CD14-positive monocyte (primary cell): Measurements from ENCODE around the gene RPL3. TPM values are rescaled to one million over a fixed set of nuclear protein-coding genes. Genes with fewer than 3 reads are reported as not detected.
A peak's percentile ranks its signal among the peaks of the same experiment; 100 is the strongest.

Experiments used
- DNase-seq, 3 donors: peaks; one replicate each; pipeline ENCODE4 v3.0.0-alpha.2; 2011 to 2022
- H2AFZ ChIP-seq: 2 replicates; pipeline ENCODE4 v1.6.0; 2012; ENCODE audit warnings: mild to moderate bottlenecking, low read depth, low read length, inconsistent platforms; ENCODE audit not compliant: insufficient read depth, poor library complexity, severe bottlenecking
- H3K27ac ChIP-seq, 2 donors: 1 replicate in 1 of 2; 2 replicates in 1 of 2; pipeline ENCODE4 v1.5.1; 2012 to 2013; ENCODE audit warnings: low read length in 2 of 2, control low read depth in 1 of 2, inconsistent platforms in 1 of 2, low read depth in 1 of 2, mild to moderate bottlenecking in 1 of 2
- H3K27me3 ChIP-seq, 2 donors: one replicate each; pipeline versions ENCODE4 v1.6.0 to v1.6.1; 2011 to 2013; ENCODE audit warnings: low read length in 2 of 2; ENCODE audit not compliant: control insufficient read depth in 2 of 2, insufficient read depth in 2 of 2
- H3K36me3 ChIP-seq, 2 donors: replicated peaks in 1 of 2; 1 replicate in 1 of 2; 2 replicates in 1 of 2; pipeline versions ENCODE4 v1.5.1 to v1.6.1; 2012 to 2013; ENCODE audit warnings: low read length in 2 of 2, control low read depth in 1 of 2, inconsistent platforms in 1 of 2, mild to moderate bottlenecking in 1 of 2; ENCODE audit not compliant: insufficient read depth in 2 of 2, control insufficient read depth in 1 of 2
- H3K4me1 ChIP-seq, 2 donors: 1 replicate in 1 of 2; 2 replicates in 1 of 2; pipeline versions ENCODE4 v1.5.1 to v1.6.1; 2012 to 2013; ENCODE audit warnings: low read length in 2 of 2, control low read depth in 1 of 2, inconsistent platforms in 1 of 2, mild to moderate bottlenecking in 1 of 2, moderate library complexity in 1 of 2; ENCODE audit not compliant: insufficient read depth in 2 of 2, control insufficient read depth in 1 of 2
- H3K4me2 ChIP-seq: replicated peaks from 2 replicates; pipeline ENCODE3; 2012; ENCODE audit warnings: low read length, moderate library complexity, mild to moderate bottlenecking; ENCODE audit not compliant: poor library complexity, severe bottlenecking; ENCODE audit errors: extremely low read depth
- H3K4me3 ChIP-seq, 3 experiments: fragments of 200-600 bp in 1 of 3; sonication (generic) in 1 of 3; replicated peaks in 1 of 3; 1 replicate in 2 of 3; 2 replicates in 1 of 3; pipeline ENCODE4 v1.5.1; 2011 to 2013; ENCODE audit warnings: low read length in 3 of 3, mild to moderate bottlenecking in 3 of 3, control low read depth in 2 of 3, low read depth in 2 of 3, inconsistent platforms in 1 of 3, moderate library complexity in 1 of 3
- H3K79me2 ChIP-seq: 2 replicates; pipeline ENCODE4 v1.6.0; 2012; ENCODE audit warnings: mild to moderate bottlenecking, control low read depth, inconsistent platforms, low read length, moderate library complexity; ENCODE audit not compliant: insufficient read depth
- H3K9ac ChIP-seq: 2 replicates; pipeline ENCODE4 v1.6.0; 2017; ENCODE audit warnings: low read length, mild to moderate bottlenecking; ENCODE audit not compliant: insufficient read depth, poor library complexity, severe bottlenecking
- H3K9me3 ChIP-seq, 2 donors: replicated peaks in 1 of 2; 1 replicate in 1 of 2; 2 replicates in 1 of 2; pipeline versions ENCODE4 v1.5.1 to v1.6.1; 2012 to 2013; ENCODE audit warnings: low read length in 2 of 2, control low read depth in 1 of 2; ENCODE audit not compliant: control insufficient read depth in 1 of 2, insufficient read depth in 1 of 2
- H4K20me1 ChIP-seq: 2 replicates; pipeline ENCODE4 v1.6.0; 2012; ENCODE audit warnings: mild to moderate bottlenecking, low read length, control low read depth, moderate library complexity; ENCODE audit not compliant: insufficient read depth
- H3K27ac Mint-ChIP-seq, 7 donors: one replicate each; pipeline ENCODE4 v1.8.0; 2020; ENCODE audit warnings: mild to moderate bottlenecking in 7 of 7, mixed read lengths in 7 of 7, moderate library complexity in 6 of 7, inconsistent platforms in 2 of 7
- H3K27me3 Mint-ChIP-seq, 3 donors: one replicate each; pipeline ENCODE4 v1.8.0; 2021 to 2022; ENCODE audit warnings: low read depth in 3 of 3, mild to moderate bottlenecking in 3 of 3, mixed read lengths in 3 of 3, moderate library complexity in 3 of 3, inconsistent platforms in 1 of 3
- H3K36me3 Mint-ChIP-seq, 2 donors: one replicate each; pipeline ENCODE4 v1.8.0; 2020; ENCODE audit warnings: mixed read lengths in 2 of 2, inconsistent platforms in 1 of 2, mild to moderate bottlenecking in 1 of 2
- H3K4me1 Mint-ChIP-seq: one replicate; pipeline ENCODE4 v1.8.0; 2020; ENCODE audit warnings: mild to moderate bottlenecking, mixed read lengths
- H3K4me3 Mint-ChIP-seq, 2 donors: one replicate each; pipeline ENCODE4 v1.8.0; 2020; ENCODE audit warnings: mild to moderate bottlenecking in 2 of 2, mixed read lengths in 2 of 2, moderate library complexity in 1 of 2
- H3K9me3 Mint-ChIP-seq, 7 donors: one replicate each; pipeline ENCODE4 v1.8.0; 2020 to 2022; ENCODE audit warnings: mixed read lengths in 7 of 7, mild to moderate bottlenecking in 6 of 7, moderate library complexity in 6 of 7, inconsistent platforms in 2 of 7
- CTCF ChIP-seq: fragments of 200-600 bp; IDR thresholded peaks from one replicate; pipeline ENCODE4 v1.8.0; 2022; ENCODE audit warnings: antibody characterized with exemption, mild to moderate bottlenecking
- WGBS: methylation state at CpG from one replicate; pipeline ENCODE4 v1.1.5; 2013; ENCODE audit warnings: missing lambda C conversion rate; ENCODE audit not compliant: insufficient coverage; 5-methylcytosine and 5-hydroxymethylcytosine counted together
- intact Hi-C, 2 donors: fragments of 100-400 bp; cut with micrococcal nuclease; formaldehyde crosslinking; loops; one replicate each; pipeline versions ENCODE4 v1.15.0 to v1.15.1; 2023
- polyA plus RNA-seq, 3 donors: library from polyadenylated mRNA; depleted of rRNA in 1 of 3; unstranded in 2 of 3; stranded (reverse) in 1 of 3; fragments of 300-500 nt in 2 of 3; fragments of >200 nt in 1 of 3; fragmentation: Illumina TruSeq in 2 of 3; gene quantifications; 1 replicate in 2 of 3; 2 replicates in 1 of 3; pipeline ENCODE4 v1.2.3, GENCODE V29; 2012 to 2021

Gene RPL3
- polyA plus RNA-seq, 3 donors: 604 to 2,104 (median 698) TPM

GRCh38 chr22:39352306-39352891 lies 33.0 kb upstream of the RPL3 start:
- H3K27me3 Mint-ChIP-seq: peaks cover 0 to 3% (median 2%) of the 10 kb centered on the region in 3 donors
- H3K9me3 Mint-ChIP-seq: peaks cover 0 to 2% (median 0%) of the 10 kb centered on the region in 7 donors
- Histone ChIP-seq H2AFZ (no peak overlapping the region), H3K27me3 (no peaks in the 10 kb centered on the region), H3K4me1 (peaks cover 26 to 28% of the 10 kb centered on the region in 2 donors), H3K4me3 (no peak overlapping the region), H4K20me1 (no peaks in the 10 kb centered on the region), H3K9me3 (no peaks in the 10 kb centered on the region), H3K4me2 (no peak overlapping the region), H3K9ac (no peak overlapping the region), H3K27ac (no peak overlapping the region), H3K36me3 (no peaks in the 10 kb centered on the region), H3K79me2 (peaks cover 58% of the 10 kb centered on the region)
- 81% methylated on average over 6 of the region's 7 CpGs for WGBS
- no peak overlapping the region for H3K4me3 Mint-ChIP-seq
- no peak overlapping the region for H3K27ac Mint-ChIP-seq
- no peak for TF ChIP-seq CTCF
- no peak for DNase-seq
- intact Hi-C loops: no loop called here
- H3K4me1 Mint-ChIP-seq: peaks cover 40% of the 10 kb centered on the region
- peaks cover 0 to 3% of the 10 kb centered on the region in 2 donors for H3K36me3 Mint-ChIP-seq

- WGBS: 10% methylated on average over 8 of the region's 8 CpGs
- H3K27ac ChIP-seq: no peak overlapping the region
- H3K9me3 Mint-ChIP-seq: peaks cover 0 to 2% (median 0%) of the 10 kb centered on the region in 7 donors
- H3K36me3 Mint-ChIP-seq: peaks cover 0 to 3% of the 10 kb centered on the region in 2 donors
- no peaks in the 10 kb centered on the region for H3K27me3 ChIP-seq
- H3K27ac Mint-ChIP-seq: peak overlapping the region in 3 of 7 donors; percentile 14 to 37 (median 15)
- H3K4me3 Mint-ChIP-seq: peak overlapping the region; percentile 2 to 67
- no peak overlapping the region for H2AFZ ChIP-seq
- H3K9ac ChIP-seq: no peak overlapping the region
- peaks cover 0 to 5% (median 2%) of the 10 kb centered on the region in 3 donors for H3K27me3 Mint-ChIP-seq
- H3K79me2 ChIP-seq: peaks cover 56% of the 10 kb centered on the region
- intact Hi-C loops: no loop called here
- no peaks in the 10 kb centered on the region for H3K9me3 ChIP-seq
- H3K4me1 Mint-ChIP-seq: peaks cover 40% of the 10 kb centered on the region
- H3K4me1 ChIP-seq: peaks cover 26 to 28% of the 10 kb centered on the region in 2 donors
- no peak for DNase-seq
- no peaks in the 10 kb centered on the region for H4K20me1 ChIP-seq
- H3K4me3 ChIP-seq: no peak overlapping the region
- no peaks in the 10 kb centered on the region for H3K36me3 ChIP-seq
- H3K4me2 ChIP-seq: peak overlapping the region; percentile 97
- TF ChIP-seq CTCF: no peak
Measured at GRCh38 chr22:39351689-39352214, 32.3 kb upstream of the RPL3 start.
